Measurements from ENCODE around the gene UBE2QL1. TPM values are rescaled to one million over a fixed set of nuclear protein-coding genes. Genes with fewer than 3 reads are reported as not detected.

The UBE2QL1 gene, protein sequence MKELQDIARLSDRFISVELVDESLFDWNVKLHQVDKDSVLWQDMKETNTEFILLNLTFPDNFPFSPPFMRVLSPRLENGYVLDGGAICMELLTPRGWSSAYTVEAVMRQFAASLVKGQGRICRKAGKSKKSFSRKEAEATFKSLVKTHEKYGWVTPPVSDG
- under 1 TPM; 0.19 to 0.40 (median 0.21) TPM for polyA plus RNA-seq (ENCODE audit: insufficient read depth in 1 of 5, insufficient read length in 5 of 5, low replicate concordance in 1 of 5)
- long read RNA-seq, donor 1, result 0 reads
- long read RNA-seq, donor 2, result 0 reads
- long read RNA-seq, donor 3, result 0 reads
- long read RNA-seq, donor 4, full-length matches to known transcripts, result 1 of 1 reads
- long read RNA-seq, donor 4, partial matches to known transcripts, result 0 of 1 reads
- long read RNA-seq, donor 4, other reads (novel, unspliced or antisense), result 0 of 1 reads
- long read RNA-seq, donor 5, full-length matches to known transcripts, result 1 of 1 reads
- long read RNA-seq, donor 5, partial matches to known transcripts, result 0 of 1 reads
- long read RNA-seq, donor 5, other reads (novel, unspliced or antisense), result 0 of 1 reads
- long read RNA-seq, donor 6, result 0 reads
- long read RNA-seq, donor 7, result 0 reads
- long read RNA-seq, donor 8, full-length matches to known transcripts, result 1 of 1 reads
- long read RNA-seq, donor 8, partial matches to known transcripts, result 0 of 1 reads
- long read RNA-seq, donor 8, other reads (novel, unspliced or antisense), result 0 of 1 reads

DNA sequence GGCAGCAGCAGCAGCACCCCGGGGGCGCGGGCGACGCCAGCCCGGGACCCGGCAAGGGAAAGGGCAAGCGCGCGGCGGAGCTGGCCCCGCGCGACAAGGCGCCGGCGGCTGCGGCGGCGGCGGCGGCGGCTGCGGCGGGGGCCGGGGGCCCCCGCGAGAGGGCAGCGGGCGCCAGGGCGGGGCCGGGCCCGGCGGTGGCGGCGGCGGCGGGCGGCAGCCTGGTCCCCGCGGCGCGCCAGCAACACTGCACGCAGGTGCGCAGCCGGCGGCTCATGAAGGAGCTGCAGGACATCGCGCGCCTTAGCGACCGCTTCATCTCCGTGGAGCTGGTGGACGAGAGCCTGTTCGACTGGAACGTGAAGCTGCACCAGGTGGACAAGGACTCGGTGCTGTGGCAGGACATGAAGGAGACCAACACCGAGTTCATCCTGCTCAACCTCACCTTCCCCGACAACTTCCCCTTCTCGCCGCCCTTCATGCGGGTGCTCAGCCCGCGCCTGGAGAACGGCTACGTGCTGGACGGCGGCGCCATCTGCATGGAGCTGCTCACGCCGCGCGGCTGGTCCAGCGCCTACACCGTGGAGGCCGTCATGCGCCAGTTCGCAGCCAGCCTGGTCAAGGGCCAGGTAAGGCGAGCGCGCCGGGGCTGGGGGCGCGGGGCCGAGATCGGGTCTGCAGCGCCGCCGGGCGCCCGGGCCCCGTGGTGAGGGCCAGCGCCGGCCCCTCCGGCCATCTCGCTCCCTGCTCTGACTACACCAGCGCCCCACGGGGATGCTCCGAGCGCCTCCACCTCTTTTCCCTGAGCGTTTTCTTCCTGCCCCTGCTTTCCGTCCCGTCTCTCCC, at the start of gene UBE2QL1:
TSS of gene UBE2QL1 (plus strand) at position 238 of the 843 bp plus-strand sequence. CDS start at position 273, 35 bp downstream.
- DNase-seq, result no peak

DNA sequence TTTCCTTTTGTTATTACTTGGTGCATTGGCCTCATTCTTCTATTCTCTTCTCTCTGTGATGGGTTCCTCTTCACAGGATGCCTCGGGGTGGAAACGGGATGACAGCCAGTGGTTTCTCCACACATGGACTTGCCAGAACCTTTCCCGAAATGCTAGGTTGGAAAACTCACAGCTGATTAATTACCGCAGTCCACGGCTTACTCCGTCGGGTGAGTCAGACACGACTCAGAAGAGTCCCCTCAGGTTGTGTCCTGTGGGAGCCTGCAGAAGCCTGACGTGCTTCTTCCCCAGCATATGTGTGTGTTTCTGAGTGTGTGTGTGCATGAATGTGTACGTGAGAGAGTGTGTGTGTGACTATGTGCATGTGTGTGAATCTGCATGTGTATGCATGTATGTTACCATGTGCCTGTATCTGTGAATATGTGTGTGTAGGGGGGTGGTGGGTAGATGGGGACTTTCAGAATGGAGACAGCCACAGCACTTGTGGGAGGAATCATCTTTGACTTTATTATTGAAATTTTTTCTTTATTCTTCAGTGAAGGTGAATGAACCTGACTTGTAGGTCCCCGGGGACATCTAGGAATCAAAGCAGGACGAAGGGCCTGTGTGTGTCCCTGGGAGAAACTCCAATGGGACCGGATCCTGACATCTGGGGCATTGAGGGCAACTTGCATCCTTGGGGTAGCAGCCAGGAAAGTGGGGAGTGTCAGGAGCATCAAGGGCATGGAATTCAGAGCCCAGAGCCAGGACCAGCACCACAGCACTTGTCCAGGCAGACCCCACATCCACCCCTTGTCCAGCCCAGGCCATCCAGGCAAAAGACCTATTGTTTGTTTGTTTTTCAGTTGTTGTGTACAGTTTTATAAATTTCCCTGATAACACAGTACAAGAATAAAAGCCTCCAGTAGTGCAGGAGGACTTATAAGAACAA, 48.4 kb upstream of the UBE2QL1 start:
- DNase-seq, result no peak

- no peak for DNase-seq
Observed at GRCh38 chr5:6401410-6401809, 47.2 kb upstream of the UBE2QL1 start.

DNA sequence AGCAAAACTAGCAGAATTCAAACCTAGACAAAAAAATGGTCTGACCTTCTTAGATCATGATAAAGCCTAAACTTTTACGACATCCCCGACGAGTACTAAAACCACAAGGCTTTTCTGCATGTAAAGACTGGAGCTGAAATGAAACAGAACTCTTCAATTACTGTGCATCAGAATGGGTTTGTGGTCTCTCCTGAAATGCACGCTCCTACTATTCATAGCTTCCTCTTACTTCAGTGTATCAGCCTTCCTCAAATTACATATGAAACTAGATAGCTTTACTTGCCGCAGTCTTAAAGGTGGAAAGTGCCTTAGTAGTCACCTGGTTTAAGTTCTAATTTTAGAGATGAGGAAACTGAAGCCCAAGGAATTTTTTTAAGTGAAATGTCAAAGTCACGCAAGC, 45.7 kb upstream of the UBE2QL1 start:
- DNase-seq, result no peak

GRCh38 chr5:6403416-6403815, 45.2 kb upstream of the UBE2QL1 start:
- no peak for DNase-seq

DNA sequence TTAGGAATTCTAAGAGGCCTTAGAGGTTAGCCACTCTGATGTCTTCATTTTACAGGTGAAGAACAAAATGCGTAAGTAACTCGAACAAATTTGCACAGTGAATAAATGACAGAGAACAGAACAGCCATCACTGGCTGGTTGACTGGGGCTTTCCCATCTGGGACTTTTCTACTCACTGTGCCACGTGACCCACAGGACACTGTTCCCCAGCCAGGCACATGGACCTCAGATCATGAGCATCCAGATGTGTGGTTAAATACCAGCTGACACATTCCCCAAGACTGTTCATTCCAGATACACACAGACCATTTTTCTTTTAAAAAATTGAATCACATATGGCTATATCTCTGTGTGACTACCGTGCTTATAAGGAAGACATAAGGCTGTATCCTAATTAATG, 44.5 kb upstream of the UBE2QL1 start:
- DNase-seq, result no peak

DNA sequence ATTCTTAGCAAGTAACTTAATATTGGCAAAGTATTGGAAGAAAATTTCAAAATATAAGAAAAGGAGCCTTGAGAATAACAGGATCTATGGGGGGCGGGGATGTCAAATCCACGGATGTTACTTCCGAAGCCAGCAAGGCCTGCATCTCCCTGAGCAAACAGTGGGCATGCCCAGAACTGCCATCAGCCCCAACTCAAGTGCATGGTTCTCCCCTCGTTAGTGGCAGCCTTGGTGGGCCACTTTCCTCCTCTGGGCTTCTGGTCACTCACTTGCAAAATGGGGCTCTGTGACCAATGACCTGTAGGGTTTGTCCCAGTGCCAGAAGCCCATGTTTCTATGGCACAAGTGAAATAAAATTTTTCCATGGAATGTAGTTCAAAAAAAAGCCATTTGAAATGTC, 43.1 kb upstream of the UBE2QL1 start:
- DNase-seq, result no peak

GRCh38 chr5:6407558-6408259, 41.0 kb upstream of the UBE2QL1 start:
- no peak for DNase-seq

GRCh38 chr5:6408260-6408596, 40.4 kb upstream of the UBE2QL1 start:
- no peak for DNase-seq

GRCh38 chr5:6408627-6409446, 39.8 kb upstream of the UBE2QL1 start:
- no peak for DNase-seq

DNA sequence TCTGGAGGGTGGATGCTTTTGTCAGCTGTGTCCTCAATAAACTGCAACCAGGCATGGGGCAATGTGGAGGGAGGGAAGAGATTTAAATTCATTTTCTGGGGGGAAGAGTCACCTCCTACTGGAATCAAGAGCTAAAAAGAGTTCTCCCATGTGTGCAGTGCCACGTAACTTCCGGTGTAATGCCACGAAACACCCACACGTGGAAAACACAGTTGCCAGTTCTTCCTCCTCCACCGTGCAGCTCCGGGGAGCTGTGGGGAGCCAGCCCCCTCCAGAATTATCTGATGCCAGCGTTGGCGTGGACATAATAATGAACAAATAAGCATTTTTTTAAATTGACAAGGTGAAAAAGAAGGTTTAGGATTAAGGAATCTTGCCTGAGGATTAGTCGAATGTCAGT, 38.2 kb upstream of the UBE2QL1 start:
- no peak for DNase-seq

GRCh38 chr5:6411141-6411540, 37.5 kb upstream of the UBE2QL1 start:
- DNase-seq, result no peak

DNA sequence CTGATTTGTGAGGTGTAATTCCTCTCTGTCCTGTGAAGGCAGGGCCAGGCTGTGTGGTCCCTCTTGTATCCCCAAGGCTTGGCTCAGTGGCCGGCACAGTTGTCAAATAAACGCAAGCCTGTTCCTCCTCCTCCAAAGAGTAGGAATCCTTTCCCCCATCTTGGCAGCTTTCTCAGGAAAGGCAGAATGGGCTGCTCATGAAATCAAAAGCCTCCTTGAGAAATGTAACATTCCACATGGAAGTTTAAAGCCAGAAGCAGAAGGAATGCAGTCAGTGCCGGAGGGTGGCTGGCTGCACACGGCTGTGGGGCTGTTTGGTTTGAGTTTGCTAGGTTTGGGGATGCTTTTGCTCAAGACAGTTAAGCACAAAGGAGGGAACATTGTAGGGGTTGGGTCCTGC, 35.8 kb upstream of the UBE2QL1 start:
- DNase-seq, result no peak

- DNase-seq, result no peak
Observed at GRCh38 chr5:6417657-6418056, 31.0 kb upstream of the UBE2QL1 start.

GRCh38 chr5:6418679-6419276, 29.9 kb upstream of the UBE2QL1 start:
- DNase-seq, result no peak

- no peak for DNase-seq
Observed at GRCh38 chr5:6419340-6419852, 29.3 kb upstream of the UBE2QL1 start.

DNA sequence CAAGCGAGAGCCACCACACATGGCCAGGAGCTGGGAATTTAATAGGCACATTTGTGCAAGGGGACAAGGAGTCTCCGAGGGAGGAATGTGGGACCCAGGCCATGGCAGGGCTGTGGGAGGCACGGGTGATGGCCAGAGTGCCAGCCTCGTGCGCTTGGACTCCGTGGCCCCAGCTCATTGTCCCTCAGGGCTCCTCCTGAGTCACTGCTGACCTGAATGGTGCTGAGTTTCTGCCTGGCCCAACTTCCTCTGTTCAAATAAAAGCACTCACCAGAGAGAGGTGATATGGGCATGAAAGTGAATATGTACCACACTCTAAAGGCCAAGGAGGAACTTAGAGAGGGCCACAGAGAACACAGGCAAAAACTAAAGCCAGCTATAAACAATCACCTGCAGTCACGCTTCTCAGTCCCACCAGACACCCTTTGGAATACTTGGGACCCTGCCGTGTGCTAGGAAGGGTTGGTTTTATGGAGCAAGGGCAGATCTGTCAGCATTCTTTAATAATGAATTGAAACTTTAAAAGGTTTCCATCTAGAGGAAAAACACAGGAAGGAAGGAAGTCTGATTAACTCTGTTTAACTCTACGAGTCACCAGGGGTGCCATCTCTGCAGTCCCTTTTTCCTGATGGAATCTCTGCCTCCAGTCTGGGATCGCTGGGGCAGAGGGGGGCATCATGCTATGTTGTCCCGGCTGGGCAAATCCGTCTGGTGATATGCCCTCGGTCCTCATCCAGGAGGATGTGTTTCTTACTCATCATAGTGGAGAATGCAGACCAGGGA, 25.1 kb upstream of the UBE2QL1 start:
- DNase-seq, result no peak

DNA sequence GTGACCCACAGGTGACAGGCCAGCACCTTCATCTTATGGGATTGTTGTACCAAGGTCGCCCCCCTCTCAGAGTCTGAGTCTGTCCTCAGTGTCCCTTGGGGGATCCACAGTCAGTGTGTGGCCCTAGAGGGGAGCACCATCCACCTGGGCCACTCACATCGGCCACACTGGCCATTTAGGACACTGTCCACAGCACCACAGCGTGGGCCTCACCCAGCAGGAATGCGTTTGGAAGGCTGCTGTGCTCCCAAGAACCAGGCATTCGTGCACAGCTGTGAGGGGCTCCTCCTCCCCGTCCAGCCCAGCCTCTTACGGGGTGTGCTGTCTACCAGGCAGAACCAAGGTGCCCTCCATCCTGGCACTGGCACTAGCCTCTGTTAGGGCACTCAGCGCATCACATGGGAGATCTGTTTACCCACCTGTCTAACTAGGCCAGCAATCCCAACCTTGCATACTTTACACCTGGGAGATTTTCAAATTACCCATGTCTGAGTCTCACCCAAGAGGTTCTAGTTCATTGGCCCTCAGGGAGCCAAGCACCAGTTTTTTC, 24.5 kb upstream of the UBE2QL1 start:
- no peak for DNase-seq
